D341Med (cell line): ENCODE data around the gene CFAP97D2.

Experiments
- DNase-seq: peaks from one replicate; pipeline ENCODE4 v3.0.0; 2012; ENCODE audit warnings: low spot score

The CFAP97D2 gene

GRCh38 chr13:114199954-114200353, 20.9 kb downstream of the CFAP97D2 start:
- no peak for DNase-seq

- DNase-seq, result no peak
Observed at GRCh38 chr13:114200399-114200911, 21.4 kb downstream of the CFAP97D2 start.

GRCh38 chr13:114202581-114202980, 23.5 kb downstream of the CFAP97D2 start:
- no peak for DNase-seq

GRCh38 chr13:114203536-114203935, 24.5 kb downstream of the CFAP97D2 start:
- no peak for DNase-seq

GRCh38 chr13:114204894-114205293, 25.8 kb downstream of the CFAP97D2 start:
- no peak for DNase-seq

- no peak for DNase-seq
Observed at GRCh38 chr13:114208134-114208533, 29.1 kb downstream of the CFAP97D2 start.

GRCh38 chr13:114211446-114212157, 32.5 kb downstream of the CFAP97D2 start:
- DNase-seq, result no peak

GRCh38 chr13:114212158-114212495, 33.1 kb downstream of the CFAP97D2 start:
- DNase-seq, result no peak

GRCh38 chr13:114213980-114214379, 34.9 kb downstream of the CFAP97D2 start:
- DNase-seq, result no peak

- DNase-seq, result no peak
Observed at GRCh38 chr13:114219392-114219791, 40.3 kb downstream of the CFAP97D2 start.

GRCh38 chr13:114222461-114222968, 43.5 kb downstream of the CFAP97D2 start:
- DNase-seq, result no peak

GRCh38 chr13:114224201-114224600, 45.1 kb downstream of the CFAP97D2 start:
- DNase-seq, result no peak

- no peak for DNase-seq
Observed at GRCh38 chr13:114225610-114226009, 46.6 kb downstream of the CFAP97D2 start.

GRCh38 chr13:114226088-114226487, 47.0 kb downstream of the CFAP97D2 start:
- no peak for DNase-seq

- peak; percentile 82 for DNase-seq
Observed at GRCh38 chr13:114226699-114227323, 47.8 kb downstream of the CFAP97D2 start.

GRCh38 chr13:114227528-114227927, 48.5 kb downstream of the CFAP97D2 start:
- no peak for DNase-seq

- DNase-seq, result no peak
Observed at GRCh38 chr13:114228176-114228575, 49.1 kb downstream of the CFAP97D2 start.

- DNase-seq, result no peak
Observed at GRCh38 chr13:114229506-114229905, 50.4 kb downstream of the CFAP97D2 start.

GRCh38 chr13:114230117-114230516, 51.1 kb downstream of the CFAP97D2 start:
- DNase-seq, result no peak

- no peak for DNase-seq
Observed at GRCh38 chr13:114230575-114230974, 51.5 kb downstream of the CFAP97D2 start.

- DNase-seq, result no peak
Observed at GRCh38 chr13:114231886-114232285, 52.8 kb downstream of the CFAP97D2 start.

GRCh38 chr13:114234266-114234644, 55.2 kb downstream of the CFAP97D2 start:
- no peak for DNase-seq

GRCh38 chr13:114234645-114235421, 55.8 kb downstream of the CFAP97D2 start, which contains the start of gene CDC16:
TSS of gene CDC16 (plus strand) at chr13:114234897. CDS start at chr13:114235085, 188 bp downstream.
- DNase-seq, result peak; percentile 96
